ENCODE results near the gene ESYT3. TPM values are rescaled to one million over a fixed set of nuclear protein-coding genes. Genes with fewer than 3 reads are reported as not detected.

The ESYT3 gene
- total and polyA plus RNA-seq, 2 experiments from 2014 or later = 3.5 to 8.2 TPM

DNA sequence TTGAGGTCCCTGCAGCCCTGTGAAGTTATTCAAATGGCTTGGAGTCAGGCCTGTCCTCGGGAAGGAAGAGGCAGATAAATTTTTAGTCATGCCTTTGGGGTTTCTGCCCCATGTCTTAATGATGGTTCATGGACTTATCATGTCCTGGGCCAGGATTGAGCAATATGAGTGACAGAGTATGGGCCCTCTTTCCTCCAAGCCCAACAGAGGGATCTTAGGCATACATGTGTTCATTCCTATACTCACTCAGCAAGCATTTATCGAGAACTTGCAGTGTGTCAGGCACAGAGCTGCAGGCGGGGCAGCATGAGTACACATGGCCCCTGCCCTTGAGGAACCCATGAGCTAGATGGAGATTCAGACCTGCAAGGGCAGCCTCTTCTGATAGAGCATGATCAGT lies 6.2 kb downstream of the ESYT3 start (continued):
- TF ChIP-seq EZH2 (IDR thresholded peaks at IDR 0.05; ENCODE audit: low read depth, unreplicated experiment) = no peak
- TF ChIP-seq CREB1 (CRISPR knock-in tag; IDR thresholded peaks at IDR 0.05; ENCODE audit: low read depth) = no peak
- TF ChIP-seq JUNB (IDR thresholded peaks at IDR 0.05; ENCODE audit: unreplicated experiment) = no peak

DNA sequence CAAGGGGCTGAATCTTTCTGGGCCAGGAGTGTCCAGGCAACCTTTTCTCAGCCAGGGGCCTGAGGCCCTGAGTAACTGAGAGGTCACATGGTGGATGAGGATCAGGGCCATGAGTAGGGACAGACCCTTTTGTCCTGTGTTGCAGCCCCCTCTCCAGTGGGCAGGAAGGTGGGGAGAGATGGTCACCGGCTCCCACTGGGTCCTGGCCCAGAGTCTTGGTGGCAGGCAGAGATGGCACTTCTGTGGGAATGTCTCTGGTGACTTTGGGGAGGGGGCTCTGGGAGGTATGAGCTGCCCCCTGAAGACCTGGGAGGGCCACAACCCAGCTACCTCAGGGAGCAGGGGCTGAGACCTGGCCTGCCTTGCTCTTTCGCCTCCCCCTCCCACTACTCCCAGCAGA lies 6.8 kb downstream of the ESYT3 start:
- Histone ChIP-seq H3K9me2 (ENCODE audit: insufficient read depth) (no peaks in the 10 kb centered on the region), H4K20me1 (replicated peaks; ENCODE audit: insufficient read depth) (peaks cover 5% of the 10 kb centered on the region; the same call in 1 of the 2 replicates), H3F3A (replicated peaks; ENCODE audit: low read depth) (no peaks in the 10 kb centered on the region), H3K27me3 (ENCODE audit: insufficient read depth) (peaks cover 8% of the 10 kb centered on the region), H3K36me3 (ENCODE audit: insufficient read depth) (no peaks in the 10 kb centered on the region), H3K4me3 (no peak overlapping the region), H3K27ac (ENCODE audit: low read depth) (no peak overlapping the region), H2AFZ (no peak overlapping the region), H3K4me2 (no peak overlapping the region), H3K4me1 (ENCODE audit: insufficient read depth) (no peaks in the 10 kb centered on the region; the same call in 1 of the 2 replicates), H3K79me2 (replicated peaks; ENCODE audit: insufficient read depth) (no peaks in the 10 kb centered on the region)
- H3K27me3 Mint-ChIP-seq (ENCODE audit: insufficient read depth, low read depth, poor library complexity) = peaks cover 14% of the 10 kb centered on the region
- H3K4me3 Mint-ChIP-seq = no peak overlapping the region
- no peak overlapping the region for H3K27ac Mint-ChIP-seq
- DNase-seq (ENCODE audit: low spot score) (no peak), ATAC-seq (no peak)
- TF ChIP-seq, protein P1, sequence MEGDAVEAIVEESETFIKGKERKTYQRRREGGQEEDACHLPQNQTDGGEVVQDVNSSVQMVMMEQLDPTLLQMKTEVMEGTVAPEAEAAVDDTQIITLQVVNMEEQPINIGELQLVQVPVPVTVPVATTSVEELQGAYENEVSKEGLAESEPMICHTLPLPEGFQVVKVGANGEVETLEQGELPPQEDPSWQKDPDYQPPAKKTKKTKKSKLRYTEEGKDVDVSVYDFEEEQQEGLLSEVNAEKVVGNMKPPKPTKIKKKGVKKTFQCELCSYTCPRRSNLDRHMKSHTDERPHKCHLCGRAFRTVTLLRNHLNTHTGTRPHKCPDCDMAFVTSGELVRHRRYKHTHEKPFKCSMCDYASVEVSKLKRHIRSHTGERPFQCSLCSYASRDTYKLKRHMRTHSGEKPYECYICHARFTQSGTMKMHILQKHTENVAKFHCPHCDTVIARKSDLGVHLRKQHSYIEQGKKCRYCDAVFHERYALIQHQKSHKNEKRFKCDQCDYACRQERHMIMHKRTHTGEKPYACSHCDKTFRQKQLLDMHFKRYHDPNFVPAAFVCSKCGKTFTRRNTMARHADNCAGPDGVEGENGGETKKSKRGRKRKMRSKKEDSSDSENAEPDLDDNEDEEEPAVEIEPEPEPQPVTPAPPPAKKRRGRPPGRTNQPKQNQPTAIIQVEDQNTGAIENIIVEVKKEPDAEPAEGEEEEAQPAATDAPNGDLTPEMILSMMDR (conservative IDR thresholded peaks at IDR 0.05; ENCODE audit: low read depth in 2 of 2) = no peak
- TF ChIP-seq JUNB (IDR thresholded peaks at IDR 0.05; ENCODE audit: unreplicated experiment) (no peak), EZH2phosphoT487 (IDR thresholded peaks at IDR 0.05; ENCODE audit: unreplicated experiment) (no peak), POLR2AphosphoS5 (IDR thresholded peaks at IDR 0.05; ENCODE audit: low read depth) (no peak), EZH2 (IDR thresholded peaks at IDR 0.05; ENCODE audit: low read depth, unreplicated experiment) (no peak), NANOG (IDR thresholded peaks at IDR 0.05; ENCODE audit: borderline replicate concordance) (no peak), STAT1 (IDR thresholded peaks at IDR 0.05; ENCODE audit: unreplicated experiment) (no peak), CREB1 (CRISPR knock-in tag; IDR thresholded peaks at IDR 0.05; ENCODE audit: low read depth) (no peak), ZNF114 (CRISPR knock-in tag; IDR thresholded peaks at IDR 0.05) (no peak), ZNF331 (CRISPR knock-in tag; IDR thresholded peaks at IDR 0.05; ENCODE audit: low read depth) (no peak)
- TF ChIP-seq, protein P2, sequence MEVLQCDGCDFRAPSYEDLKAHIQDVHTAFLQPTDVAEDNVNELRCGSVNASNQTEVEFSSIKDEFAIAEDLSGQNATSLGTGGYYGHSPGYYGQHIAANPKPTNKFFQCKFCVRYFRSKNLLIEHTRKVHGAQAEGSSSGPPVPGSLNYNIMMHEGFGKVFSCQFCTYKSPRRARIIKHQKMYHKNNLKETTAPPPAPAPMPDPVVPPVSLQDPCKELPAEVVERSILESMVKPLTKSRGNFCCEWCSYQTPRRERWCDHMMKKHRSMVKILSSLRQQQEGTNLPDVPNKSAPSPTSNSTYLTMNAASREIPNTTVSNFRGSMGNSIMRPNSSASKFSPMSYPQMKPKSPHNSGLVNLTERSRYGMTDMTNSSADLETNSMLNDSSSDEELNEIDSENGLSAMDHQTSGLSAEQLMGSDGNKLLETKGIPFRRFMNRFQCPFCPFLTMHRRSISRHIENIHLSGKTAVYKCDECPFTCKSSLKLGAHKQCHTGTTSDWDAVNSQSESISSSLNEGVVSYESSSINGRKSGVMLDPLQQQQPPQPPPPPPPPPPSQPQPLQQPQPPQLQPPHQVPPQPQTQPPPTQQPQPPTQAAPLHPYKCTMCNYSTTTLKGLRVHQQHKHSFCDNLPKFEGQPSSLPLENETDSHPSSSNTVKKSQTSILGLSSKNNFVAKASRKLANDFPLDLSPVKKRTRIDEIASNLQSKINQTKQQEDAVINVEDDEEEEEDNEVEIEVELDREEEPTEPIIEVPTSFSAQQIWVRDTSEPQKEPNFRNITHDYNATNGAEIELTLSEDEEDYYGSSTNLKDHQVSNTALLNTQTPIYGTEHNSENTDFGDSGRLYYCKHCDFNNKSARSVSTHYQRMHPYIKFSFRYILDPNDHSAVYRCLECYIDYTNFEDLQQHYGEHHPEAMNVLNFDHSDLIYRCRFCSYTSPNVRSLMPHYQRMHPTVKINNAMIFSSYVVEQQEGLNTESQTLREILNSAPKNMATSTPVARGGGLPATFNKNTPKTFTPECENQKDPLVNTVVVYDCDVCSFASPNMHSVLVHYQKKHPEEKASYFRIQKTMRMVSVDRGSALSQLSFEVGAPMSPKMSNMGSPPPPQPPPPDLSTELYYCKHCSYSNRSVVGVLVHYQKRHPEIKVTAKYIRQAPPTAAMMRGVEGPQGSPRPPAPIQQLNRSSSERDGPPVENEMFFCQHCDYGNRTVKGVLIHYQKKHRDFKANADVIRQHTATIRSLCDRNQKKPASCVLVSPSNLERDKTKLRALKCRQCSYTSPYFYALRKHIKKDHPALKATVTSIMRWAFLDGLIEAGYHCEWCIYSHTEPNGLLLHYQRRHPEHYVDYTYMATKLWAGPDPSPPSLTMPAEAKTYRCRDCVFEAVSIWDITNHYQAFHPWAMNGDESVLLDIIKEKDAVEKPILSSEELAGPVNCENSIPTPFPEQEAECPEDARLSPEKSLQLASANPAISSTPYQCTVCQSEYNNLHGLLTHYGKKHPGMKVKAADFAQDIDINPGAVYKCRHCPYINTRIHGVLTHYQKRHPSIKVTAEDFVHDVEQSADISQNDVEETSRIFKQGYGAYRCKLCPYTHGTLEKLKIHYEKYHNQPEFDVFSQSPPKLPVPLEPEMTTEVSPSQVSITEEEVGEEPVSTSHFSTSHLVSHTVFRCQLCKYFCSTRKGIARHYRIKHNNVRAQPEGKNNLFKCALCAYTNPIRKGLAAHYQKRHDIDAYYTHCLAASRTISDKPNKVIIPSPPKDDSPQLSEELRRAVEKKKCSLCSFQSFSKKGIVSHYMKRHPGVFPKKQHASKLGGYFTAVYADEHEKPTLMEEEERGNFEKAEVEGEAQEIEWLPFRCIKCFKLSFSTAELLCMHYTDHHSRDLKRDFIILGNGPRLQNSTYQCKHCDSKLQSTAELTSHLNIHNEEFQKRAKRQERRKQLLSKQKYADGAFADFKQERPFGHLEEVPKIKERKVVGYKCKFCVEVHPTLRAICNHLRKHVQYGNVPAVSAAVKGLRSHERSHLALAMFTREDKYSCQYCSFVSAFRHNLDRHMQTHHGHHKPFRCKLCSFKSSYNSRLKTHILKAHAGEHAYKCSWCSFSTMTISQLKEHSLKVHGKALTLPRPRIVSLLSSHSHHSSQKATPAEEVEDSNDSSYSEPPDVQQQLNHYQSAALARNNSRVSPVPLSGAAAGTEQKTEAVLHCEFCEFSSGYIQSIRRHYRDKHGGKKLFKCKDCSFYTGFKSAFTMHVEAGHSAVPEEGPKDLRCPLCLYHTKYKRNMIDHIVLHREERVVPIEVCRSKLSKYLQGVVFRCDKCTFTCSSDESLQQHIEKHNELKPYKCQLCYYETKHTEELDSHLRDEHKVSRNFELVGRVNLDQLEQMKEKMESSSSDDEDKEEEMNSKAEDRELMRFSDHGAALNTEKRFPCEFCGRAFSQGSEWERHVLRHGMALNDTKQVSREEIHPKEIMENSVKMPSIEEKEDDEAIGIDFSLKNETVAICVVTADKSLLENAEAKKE (CRISPR knock-in tag; IDR thresholded peaks at IDR 0.05) = no peak
- TF ChIP-seq, protein P3, sequence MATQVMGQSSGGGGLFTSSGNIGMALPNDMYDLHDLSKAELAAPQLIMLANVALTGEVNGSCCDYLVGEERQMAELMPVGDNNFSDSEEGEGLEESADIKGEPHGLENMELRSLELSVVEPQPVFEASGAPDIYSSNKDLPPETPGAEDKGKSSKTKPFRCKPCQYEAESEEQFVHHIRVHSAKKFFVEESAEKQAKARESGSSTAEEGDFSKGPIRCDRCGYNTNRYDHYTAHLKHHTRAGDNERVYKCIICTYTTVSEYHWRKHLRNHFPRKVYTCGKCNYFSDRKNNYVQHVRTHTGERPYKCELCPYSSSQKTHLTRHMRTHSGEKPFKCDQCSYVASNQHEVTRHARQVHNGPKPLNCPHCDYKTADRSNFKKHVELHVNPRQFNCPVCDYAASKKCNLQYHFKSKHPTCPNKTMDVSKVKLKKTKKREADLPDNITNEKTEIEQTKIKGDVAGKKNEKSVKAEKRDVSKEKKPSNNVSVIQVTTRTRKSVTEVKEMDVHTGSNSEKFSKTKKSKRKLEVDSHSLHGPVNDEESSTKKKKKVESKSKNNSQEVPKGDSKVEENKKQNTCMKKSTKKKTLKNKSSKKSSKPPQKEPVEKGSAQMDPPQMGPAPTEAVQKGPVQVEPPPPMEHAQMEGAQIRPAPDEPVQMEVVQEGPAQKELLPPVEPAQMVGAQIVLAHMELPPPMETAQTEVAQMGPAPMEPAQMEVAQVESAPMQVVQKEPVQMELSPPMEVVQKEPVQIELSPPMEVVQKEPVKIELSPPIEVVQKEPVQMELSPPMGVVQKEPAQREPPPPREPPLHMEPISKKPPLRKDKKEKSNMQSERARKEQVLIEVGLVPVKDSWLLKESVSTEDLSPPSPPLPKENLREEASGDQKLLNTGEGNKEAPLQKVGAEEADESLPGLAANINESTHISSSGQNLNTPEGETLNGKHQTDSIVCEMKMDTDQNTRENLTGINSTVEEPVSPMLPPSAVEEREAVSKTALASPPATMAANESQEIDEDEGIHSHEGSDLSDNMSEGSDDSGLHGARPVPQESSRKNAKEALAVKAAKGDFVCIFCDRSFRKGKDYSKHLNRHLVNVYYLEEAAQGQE (IDR thresholded peaks at IDR 0.05; ENCODE audit: unreplicated experiment) = no peak
- TF ChIP-seq, protein P4, sequence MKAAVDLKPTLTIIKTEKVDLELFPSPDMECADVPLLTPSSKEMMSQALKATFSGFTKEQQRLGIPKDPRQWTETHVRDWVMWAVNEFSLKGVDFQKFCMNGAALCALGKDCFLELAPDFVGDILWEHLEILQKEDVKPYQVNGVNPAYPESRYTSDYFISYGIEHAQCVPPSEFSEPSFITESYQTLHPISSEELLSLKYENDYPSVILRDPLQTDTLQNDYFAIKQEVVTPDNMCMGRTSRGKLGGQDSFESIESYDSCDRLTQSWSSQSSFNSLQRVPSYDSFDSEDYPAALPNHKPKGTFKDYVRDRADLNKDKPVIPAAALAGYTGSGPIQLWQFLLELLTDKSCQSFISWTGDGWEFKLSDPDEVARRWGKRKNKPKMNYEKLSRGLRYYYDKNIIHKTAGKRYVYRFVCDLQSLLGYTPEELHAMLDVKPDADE (IDR thresholded peaks at IDR 0.05) = no peak
- H3K9me3 Mint-ChIP-seq = no peaks in the 10 kb centered on the region; the same call in 2 of the 3 replicates
- H3K36me3 Mint-ChIP-seq (ENCODE audit: low read depth) = peaks cover under 1% of the 10 kb centered on the region; the same call in 1 of the 3 replicates
- H3K4me1 Mint-ChIP-seq = peaks cover 12% of the 10 kb centered on the region
